ENCODE measurements around the gene PPHLN1.

PPHLN1 gene

DNA sequence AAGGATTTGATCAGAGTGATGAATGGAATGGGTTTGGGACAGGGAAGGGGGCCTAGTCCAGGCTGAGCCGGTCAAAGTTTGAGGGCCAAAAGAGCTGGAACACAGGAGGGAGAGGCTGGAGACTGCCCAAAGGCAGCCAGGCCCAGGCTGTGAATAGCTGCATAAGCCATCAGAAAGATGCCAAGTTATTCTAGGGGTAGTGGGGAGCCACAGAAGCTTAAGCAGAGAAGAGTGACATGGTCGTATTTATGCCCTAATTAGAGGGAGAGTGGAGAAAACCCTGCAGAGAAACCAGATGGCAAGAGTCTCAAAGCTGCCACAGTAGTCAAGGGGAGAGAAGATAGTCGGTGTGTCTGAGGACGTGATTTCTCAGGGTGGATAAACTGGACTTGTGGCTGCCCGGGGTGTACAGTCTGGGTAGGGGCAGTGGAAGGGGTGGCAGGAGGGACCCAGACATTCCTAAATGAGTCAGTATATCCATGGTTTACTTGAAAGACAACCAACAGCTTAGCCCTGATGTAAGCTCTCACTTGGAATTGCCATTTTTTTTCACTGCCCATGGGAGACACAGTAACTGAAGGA is 164.4 kb downstream of the PPHLN1 start:
- no peak for DNase-seq (ENCODE audit: low read depth)
- no peak overlapping the region for H3K4me3 ChIP-seq (ENCODE audit: low read length)
- no peak for TF ChIP-seq CTCF (conservative IDR thresholded peaks at IDR 0.05; ENCODE audit: low read length)
